ENCODE data around the gene LIPC.

The LIPC gene

GRCh38 chr15:58605931-58606530 lies 174.2 kb downstream of the LIPC start:
- no peaks in the 10 kb centered on the region for H3K27me3 ChIP-seq (ENCODE audit: control insufficient read depth, insufficient read depth, low read length)
- H3K36me3 ChIP-seq (ENCODE audit: control insufficient read depth, insufficient read depth, low read length) = peaks cover 36% of the 10 kb centered on the region
- no peak overlapping the region for H3K4me3 ChIP-seq (ENCODE audit: low read depth, low read length)
- no peak overlapping the region for H3K9ac ChIP-seq (ENCODE audit: low read length)
- peaks cover 3% of the 10 kb centered on the region; the same call in 1 of the 2 replicates for H3K4me1 ChIP-seq (ENCODE audit: control insufficient read depth, insufficient read depth, low read length)
- H3K9me3 ChIP-seq (ENCODE audit: control insufficient read depth, insufficient read depth, low read depth, low read length) = no peaks in the 10 kb centered on the region
- no peak overlapping the region for H3K27ac ChIP-seq (ENCODE audit: low read depth, low read length)

GRCh38 chr15:58606577-58607080 lies 174.8 kb downstream of the LIPC start:
- Histone ChIP-seq H3K27me3 (ENCODE audit: control insufficient read depth, insufficient read depth, low read length) (no peaks in the 10 kb centered on the region), H3K36me3 (ENCODE audit: control insufficient read depth, insufficient read depth, low read length) (peaks cover 34% of the 10 kb centered on the region), H3K9me3 (ENCODE audit: control insufficient read depth, insufficient read depth, low read depth, low read length) (no peaks in the 10 kb centered on the region), H3K4me3 (ENCODE audit: low read depth, low read length) (no peak overlapping the region), H3K27ac (ENCODE audit: low read depth, low read length) (no peak overlapping the region), H3K4me1 (ENCODE audit: control insufficient read depth, insufficient read depth, low read length) (peaks cover 3% of the 10 kb centered on the region; the same call in 1 of the 2 replicates), H3K9ac (ENCODE audit: low read length) (no peak overlapping the region)

GRCh38 chr15:58608129-58608590 lies 176.4 kb downstream of the LIPC start:
- H3K36me3 ChIP-seq (ENCODE audit: control insufficient read depth, insufficient read depth, low read length) = peaks cover 30% of the 10 kb centered on the region
- no peak overlapping the region for H3K9ac ChIP-seq (ENCODE audit: low read length)
- H3K27me3 ChIP-seq (ENCODE audit: control insufficient read depth, insufficient read depth, low read length) = no peaks in the 10 kb centered on the region
- peaks cover 3% of the 10 kb centered on the region; the same call in 1 of the 2 replicates for H3K4me1 ChIP-seq (ENCODE audit: control insufficient read depth, insufficient read depth, low read length)
- no peak overlapping the region for H3K27ac ChIP-seq (ENCODE audit: low read depth, low read length)
- H3K4me3 ChIP-seq (ENCODE audit: low read depth, low read length) = no peak overlapping the region
- no peaks in the 10 kb centered on the region for H3K9me3 ChIP-seq (ENCODE audit: control insufficient read depth, insufficient read depth, low read depth, low read length)

GRCh38 chr15:58608711-58609110 lies 176.9 kb downstream of the LIPC start:
- Histone ChIP-seq H3K27me3 (ENCODE audit: control insufficient read depth, insufficient read depth, low read length) (no peaks in the 10 kb centered on the region), H3K36me3 (ENCODE audit: control insufficient read depth, insufficient read depth, low read length) (peaks cover 27% of the 10 kb centered on the region), H3K9ac (ENCODE audit: low read length) (no peak overlapping the region), H3K27ac (ENCODE audit: low read depth, low read length) (no peak overlapping the region), H3K9me3 (ENCODE audit: control insufficient read depth, insufficient read depth, low read depth, low read length) (peaks cover 1% of the 10 kb centered on the region; the same call in 1 of the 2 replicates), H3K4me3 (ENCODE audit: low read depth, low read length) (no peak overlapping the region), H3K4me1 (ENCODE audit: control insufficient read depth, insufficient read depth, low read length) (peaks cover 3% of the 10 kb centered on the region; the same call in 1 of the 2 replicates)

GRCh38 chr15:58611731-58612676 lies 180.2 kb downstream of the LIPC start:
- Histone ChIP-seq H3K9me3 (ENCODE audit: control insufficient read depth, insufficient read depth, low read depth, low read length) (peaks cover 18% of the 10 kb centered on the region; the same call in 1 of the 2 replicates), H3K27me3 (ENCODE audit: control insufficient read depth, insufficient read depth, low read length) (no peaks in the 10 kb centered on the region), H3K36me3 (ENCODE audit: control insufficient read depth, insufficient read depth, low read length) (peaks cover 23% of the 10 kb centered on the region), H3K27ac (ENCODE audit: low read depth, low read length) (no peak overlapping the region), H3K4me1 (ENCODE audit: control insufficient read depth, insufficient read depth, low read length) (no peaks in the 10 kb centered on the region), H3K9ac (ENCODE audit: low read length) (no peak overlapping the region), H3K4me3 (ENCODE audit: low read depth, low read length) (no peak overlapping the region)

- Histone ChIP-seq H3K4me3 (ENCODE audit: low read depth, low read length) (no peak overlapping the region), H3K4me1 (ENCODE audit: control insufficient read depth, insufficient read depth, low read length) (no peaks in the 10 kb centered on the region), H3K9ac (ENCODE audit: low read length) (no peak overlapping the region), H3K27me3 (ENCODE audit: control insufficient read depth, insufficient read depth, low read length) (no peaks in the 10 kb centered on the region), H3K9me3 (ENCODE audit: control insufficient read depth, insufficient read depth, low read depth, low read length) (peaks cover 18% of the 10 kb centered on the region; the same call in 1 of the 2 replicates), H3K27ac (ENCODE audit: low read depth, low read length) (no peak overlapping the region), H3K36me3 (ENCODE audit: control insufficient read depth, insufficient read depth, low read length) (peaks cover 29% of the 10 kb centered on the region)
Observed at GRCh38 chr15:58616171-58616570, 184.4 kb downstream of the LIPC start.

Data from HUES6 (cell line).